ENCODE results near the gene FAM50B.

Gene FAM50B

DNA sequence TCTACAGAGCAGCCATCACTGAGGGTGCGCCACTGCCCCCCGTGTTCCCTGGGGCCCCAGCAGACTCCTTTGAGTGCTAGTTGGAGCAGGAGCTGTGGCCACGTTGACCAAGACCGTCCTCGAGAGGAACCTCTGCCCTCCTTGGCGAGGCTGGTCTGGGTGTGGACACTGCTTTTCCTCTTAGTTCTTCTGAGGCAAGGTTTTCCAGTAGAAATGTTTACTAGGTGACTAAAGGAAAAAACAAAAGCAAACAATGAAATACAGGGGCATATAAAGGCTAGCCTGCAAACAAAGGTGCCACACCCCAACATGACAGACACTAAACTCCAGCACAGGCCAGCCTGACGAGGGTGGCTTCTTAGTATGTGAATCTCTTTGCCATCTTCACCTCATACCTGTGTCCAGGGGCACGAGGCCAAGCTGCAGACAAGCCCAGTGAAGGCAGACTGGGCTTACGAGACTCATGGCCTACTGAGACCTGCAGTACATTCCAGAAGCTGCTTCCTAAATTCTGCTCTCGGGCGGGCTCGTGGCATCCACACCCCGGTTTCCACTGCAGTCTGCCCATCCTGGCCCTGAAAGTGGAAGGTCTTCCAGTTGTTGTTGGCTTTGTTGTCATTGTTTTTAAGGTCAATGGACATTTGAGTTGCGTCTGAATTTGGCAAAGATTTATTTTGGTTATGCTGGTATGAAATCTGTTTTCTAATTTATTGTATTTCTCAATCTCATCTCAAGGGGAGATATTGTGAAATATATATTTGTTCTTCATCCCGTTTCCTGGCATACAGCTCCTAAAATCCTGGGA lies 39.2 kb downstream of the FAM50B start:
- FAIRE-seq (no peak), DNase-seq (ENCODE audit: insufficient read length, low spot score) (no peak)
- TF ChIP-seq, protein P1, sequence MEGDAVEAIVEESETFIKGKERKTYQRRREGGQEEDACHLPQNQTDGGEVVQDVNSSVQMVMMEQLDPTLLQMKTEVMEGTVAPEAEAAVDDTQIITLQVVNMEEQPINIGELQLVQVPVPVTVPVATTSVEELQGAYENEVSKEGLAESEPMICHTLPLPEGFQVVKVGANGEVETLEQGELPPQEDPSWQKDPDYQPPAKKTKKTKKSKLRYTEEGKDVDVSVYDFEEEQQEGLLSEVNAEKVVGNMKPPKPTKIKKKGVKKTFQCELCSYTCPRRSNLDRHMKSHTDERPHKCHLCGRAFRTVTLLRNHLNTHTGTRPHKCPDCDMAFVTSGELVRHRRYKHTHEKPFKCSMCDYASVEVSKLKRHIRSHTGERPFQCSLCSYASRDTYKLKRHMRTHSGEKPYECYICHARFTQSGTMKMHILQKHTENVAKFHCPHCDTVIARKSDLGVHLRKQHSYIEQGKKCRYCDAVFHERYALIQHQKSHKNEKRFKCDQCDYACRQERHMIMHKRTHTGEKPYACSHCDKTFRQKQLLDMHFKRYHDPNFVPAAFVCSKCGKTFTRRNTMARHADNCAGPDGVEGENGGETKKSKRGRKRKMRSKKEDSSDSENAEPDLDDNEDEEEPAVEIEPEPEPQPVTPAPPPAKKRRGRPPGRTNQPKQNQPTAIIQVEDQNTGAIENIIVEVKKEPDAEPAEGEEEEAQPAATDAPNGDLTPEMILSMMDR (IDR thresholded peaks at IDR 0.05; ENCODE audit: insufficient read depth, missing control alignments) = no peak

DNA sequence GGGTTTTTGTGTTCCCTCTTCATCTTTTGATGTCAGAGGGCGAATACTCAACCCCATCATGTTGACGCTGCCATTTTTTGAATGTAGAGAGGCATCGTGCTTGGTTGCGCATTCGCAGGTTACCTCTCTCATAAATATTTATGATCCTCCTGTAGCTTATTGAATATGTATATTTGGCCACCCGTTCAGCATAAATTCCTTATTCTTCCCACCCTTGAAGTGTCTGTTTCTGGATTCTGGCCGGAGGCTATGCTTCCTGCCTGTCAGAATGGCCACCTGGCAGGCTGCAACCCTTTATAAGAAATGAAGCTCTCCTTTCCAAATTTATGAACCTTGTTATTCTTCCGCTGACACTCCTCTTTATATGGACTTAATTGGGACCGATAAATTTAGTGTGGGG lies 40.9 kb downstream of the FAM50B start:
- TF ChIP-seq, protein P1 (IDR thresholded peaks at IDR 0.05; ENCODE audit: insufficient read depth, missing control alignments) = no peak
- FAIRE-seq (no peak), DNase-seq (ENCODE audit: insufficient read length, low spot score) (no peak)

DNA sequence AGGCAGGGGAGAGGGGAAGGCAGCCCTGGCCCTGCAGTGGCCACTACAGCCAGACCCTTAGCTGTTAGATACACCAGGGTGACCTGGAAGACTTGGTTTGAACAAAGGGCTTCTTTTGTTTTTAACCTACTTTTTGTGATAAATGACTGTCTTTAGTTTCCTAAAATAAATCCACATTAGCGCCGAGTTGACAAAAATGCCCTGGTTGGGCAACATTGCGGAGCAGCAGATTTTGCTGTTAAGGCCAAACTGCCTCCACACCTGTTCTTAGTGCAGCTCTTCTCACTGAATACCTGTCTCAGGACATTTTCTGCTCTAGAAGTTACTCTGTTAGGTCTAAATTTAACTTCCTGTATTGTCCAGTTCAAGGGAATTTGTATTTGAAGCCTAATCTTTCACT lies 42.7 kb downstream of the FAM50B start:
- DNase-seq (ENCODE audit: insufficient read length, low spot score) (no peak), FAIRE-seq (no peak)
- TF ChIP-seq, protein P1 (IDR thresholded peaks at IDR 0.05; ENCODE audit: insufficient read depth, missing control alignments) = no peak

DNA sequence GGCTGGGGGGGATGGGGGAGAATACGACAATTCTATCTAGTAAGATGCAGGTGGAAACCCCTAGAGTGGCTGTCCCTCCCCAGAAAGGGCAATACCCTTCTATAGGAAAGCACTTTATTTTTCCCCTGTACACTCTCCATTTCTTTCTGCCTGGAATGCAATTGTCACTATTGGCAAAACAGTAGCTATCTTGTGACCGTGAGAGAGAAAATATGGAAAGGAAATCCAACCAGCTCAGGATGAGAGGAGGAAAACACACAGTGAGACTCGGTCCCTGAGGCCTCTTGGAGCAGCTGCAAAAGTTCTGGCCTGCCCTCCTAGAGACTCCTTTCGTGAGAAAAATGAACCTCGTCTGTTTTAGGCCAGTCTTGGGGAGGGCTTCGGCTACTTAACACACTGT lies 43.4 kb downstream of the FAM50B start:
- FAIRE-seq = no peak
- TF ChIP-seq, protein P1 (IDR thresholded peaks at IDR 0.05; ENCODE audit: insufficient read depth, missing control alignments) = no peak
- no peak for DNase-seq (ENCODE audit: insufficient read length, low spot score)

DNA sequence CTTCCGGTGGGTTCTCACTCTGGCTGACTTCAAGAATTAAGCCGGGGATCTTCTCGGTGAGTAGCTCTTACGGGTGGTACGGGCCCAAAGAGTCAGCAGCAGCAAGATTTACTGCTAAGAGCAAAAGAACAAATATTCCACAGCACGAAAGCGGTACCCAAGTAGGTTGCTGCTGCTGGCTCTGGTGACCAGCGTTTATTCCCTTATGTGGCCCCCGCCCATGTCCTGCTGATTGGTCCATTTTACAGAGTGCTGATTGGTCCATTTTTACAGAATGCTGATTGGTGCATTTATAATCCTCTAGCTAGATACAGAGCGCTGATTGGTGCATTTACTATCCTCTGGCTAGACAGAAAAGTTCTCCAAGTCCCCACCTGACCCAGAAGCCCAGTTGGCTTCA lies 44.3 kb downstream of the FAM50B start:
- TF ChIP-seq, protein P1 (IDR thresholded peaks at IDR 0.05; ENCODE audit: insufficient read depth, missing control alignments) = no peak
- DNase-seq (ENCODE audit: insufficient read length, low spot score) = no peak
- FAIRE-seq = no peak

DNA sequence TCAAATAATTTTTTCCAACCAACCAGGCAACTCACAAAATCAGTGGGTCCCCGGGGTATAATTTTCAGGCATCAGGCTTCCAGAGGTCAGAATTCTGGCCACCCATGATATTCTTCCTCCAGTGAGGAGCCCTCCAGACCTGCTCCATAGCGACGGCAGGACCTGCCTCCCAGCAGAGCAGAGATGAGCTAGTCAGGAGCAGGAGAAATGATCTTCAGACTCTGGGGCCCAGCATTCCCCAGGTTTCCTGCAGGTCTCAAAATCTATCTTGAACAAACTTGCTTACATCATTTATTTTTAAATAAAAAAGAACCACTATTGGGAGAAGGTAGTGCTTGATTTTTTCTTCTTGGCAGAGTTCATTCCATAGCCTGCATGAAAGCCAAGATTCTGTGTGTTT lies 44.7 kb downstream of the FAM50B start:
- TF ChIP-seq, protein P1 (IDR thresholded peaks at IDR 0.05; ENCODE audit: insufficient read depth, missing control alignments) = no peak
- DNase-seq (ENCODE audit: insufficient read length, low spot score) = no peak
- no peak for FAIRE-seq

DNA sequence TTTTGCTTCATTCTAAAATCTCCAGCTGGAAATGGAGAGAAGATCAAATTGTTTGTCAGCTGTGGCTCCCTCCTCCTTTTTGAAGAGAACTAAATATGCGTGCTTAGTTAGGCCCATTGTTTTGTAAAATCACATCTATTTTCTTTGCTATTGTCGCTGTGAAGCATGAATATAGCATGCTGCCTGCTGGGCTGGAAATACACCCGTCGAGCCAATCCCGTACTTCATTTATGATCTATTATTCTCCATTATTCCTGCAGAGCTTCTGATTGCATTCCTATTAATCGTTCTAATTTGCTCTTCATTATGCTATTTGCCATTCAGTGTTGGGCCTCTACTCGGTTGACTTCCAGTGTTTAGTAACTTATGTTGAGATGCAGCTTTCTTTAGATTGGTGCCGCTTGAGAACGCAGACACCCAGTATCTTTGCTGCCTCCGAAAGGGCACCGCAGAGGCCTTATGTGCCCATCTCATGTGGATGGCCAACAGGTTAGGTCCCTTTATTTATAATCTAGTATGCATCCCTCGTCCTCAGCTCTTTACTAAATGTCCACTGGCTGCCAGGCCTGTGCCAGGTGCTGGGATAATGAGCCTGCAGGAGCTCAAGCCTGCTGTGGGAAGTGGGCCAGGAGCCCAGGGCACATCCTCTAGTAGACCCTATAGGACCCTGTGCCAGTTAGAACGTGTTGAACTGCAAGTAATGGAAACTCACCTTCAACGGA lies 45.6 kb downstream of the FAM50B start:
- no peak for FAIRE-seq
- DNase-seq (ENCODE audit: insufficient read length, low spot score) = no peak
- TF ChIP-seq, protein P1 (IDR thresholded peaks at IDR 0.05; ENCODE audit: insufficient read depth, missing control alignments) = no peak
